Measurements from ENCODE around the gene NUAK1. TPM values are rescaled to one million over a fixed set of nuclear protein-coding genes. Genes with fewer than 3 reads are reported as not detected.
A peak's percentile ranks its signal among the peaks of the same experiment; 100 is the strongest.

The NUAK1 gene
- total RNA-seq, 1 experiment from 2014 or later: 7.9 TPM

DNA sequence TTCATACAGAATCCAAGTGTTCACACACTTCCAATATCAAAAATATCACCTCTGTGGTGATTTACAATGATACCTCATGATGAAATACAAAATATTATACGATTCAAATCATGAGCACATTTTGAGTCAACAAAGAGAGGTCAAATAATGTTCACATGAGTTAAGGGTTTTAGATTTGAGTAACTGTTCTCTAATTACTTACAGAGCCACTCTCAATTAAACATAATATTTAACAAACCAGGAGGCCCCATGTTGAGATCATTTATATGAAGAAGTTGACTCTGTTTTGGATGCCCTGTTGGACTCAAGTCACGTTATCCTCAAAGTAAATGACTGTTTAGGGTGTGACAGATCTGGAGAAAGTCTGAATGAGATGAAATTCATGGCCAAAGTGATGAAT lies 53.5 kb downstream of the NUAK1 start:
- no peaks in the 10 kb centered on the region for H3K9me2 ChIP-seq (ENCODE audit: insufficient read depth)
- peaks cover 4% of the 10 kb centered on the region; the same call in 1 of the 2 replicates for H3F3A ChIP-seq (ENCODE audit: insufficient read depth, low read depth)
- H2AFZ ChIP-seq: no peak overlapping the region
- H3K9me3 ChIP-seq (ENCODE audit: insufficient read depth, low read depth): no peaks in the 10 kb centered on the region
- H3K4me3 ChIP-seq: no peak overlapping the region
- ChIA-PET CTCF (no interaction called here), POLR2A (ENCODE audit: unreplicated experiment) (no interaction called here)
- no peaks in the 10 kb centered on the region for H3K27me3 ChIP-seq (ENCODE audit: insufficient read depth, low read depth)
- H3K27ac ChIP-seq: no peak overlapping the region
- H3K36me3 ChIP-seq (ENCODE audit: low read depth): peaks cover 16% of the 10 kb centered on the region
- peaks cover 4% of the 10 kb centered on the region; the same call in 1 of the 2 replicates for H4K20me1 ChIP-seq (ENCODE audit: insufficient read depth)
- TF ChIP-seq EZH2 (IDR thresholded peaks at IDR 0.05; ENCODE audit: low read depth): no peak
- TF ChIP-seq CTCF (conservative IDR thresholded peaks at IDR 0.05): no peak
- H3K4me2 ChIP-seq: no peak overlapping the region
- intact Hi-C loops (cut with micrococcal nuclease; ENCODE audit: unreplicated experiment): no loop called here
- H3K4me1 ChIP-seq (replicated peaks; ENCODE audit: insufficient read depth): no peaks in the 10 kb centered on the region
- BruUV-seq (replicated peaks): no TSS peak
- no peaks in the 10 kb centered on the region for H3K79me2 ChIP-seq (ENCODE audit: low read depth)
- DNase-seq: no peak

GRCh38 chr12:106084759-106085158 lies 54.0 kb downstream of the NUAK1 start:
- Histone ChIP-seq H3F3A (ENCODE audit: insufficient read depth, low read depth) (peaks cover 4% of the 10 kb centered on the region; the same call in 1 of the 2 replicates), H3K9me2 (ENCODE audit: insufficient read depth) (no peaks in the 10 kb centered on the region), H4K20me1 (ENCODE audit: insufficient read depth) (peaks cover 4% of the 10 kb centered on the region; the same call in 1 of the 2 replicates), H3K79me2 (ENCODE audit: low read depth) (no peaks in the 10 kb centered on the region), H2AFZ (no peak overlapping the region), H3K36me3 (ENCODE audit: low read depth) (peaks cover 16% of the 10 kb centered on the region), H3K9me3 (ENCODE audit: insufficient read depth, low read depth) (no peaks in the 10 kb centered on the region), H3K27me3 (ENCODE audit: insufficient read depth, low read depth) (no peaks in the 10 kb centered on the region), H3K4me2 (no peak overlapping the region), H3K4me3 (no peak overlapping the region), H3K27ac (no peak overlapping the region), H3K4me1 (replicated peaks; ENCODE audit: insufficient read depth) (no peaks in the 10 kb centered on the region)
- BruUV-seq (replicated peaks): no TSS peak
- no peak for DNase-seq
- TF ChIP-seq EZH2 (IDR thresholded peaks at IDR 0.05; ENCODE audit: low read depth): no peak
- no peak for TF ChIP-seq CTCF (conservative IDR thresholded peaks at IDR 0.05)
- intact Hi-C loops (cut with micrococcal nuclease; ENCODE audit: unreplicated experiment): no loop called here
- ChIA-PET POLR2A (ENCODE audit: unreplicated experiment) (no interaction called here), CTCF (no interaction called here)

GRCh38 chr12:106084014-106084671 lies 54.6 kb downstream of the NUAK1 start:
- no peak overlapping the region for H3K4me2 ChIP-seq
- H3K79me2 ChIP-seq (ENCODE audit: low read depth): no peaks in the 10 kb centered on the region
- no peak for TF ChIP-seq EZH2 (IDR thresholded peaks at IDR 0.05; ENCODE audit: low read depth)
- no peak for TF ChIP-seq CTCF (conservative IDR thresholded peaks at IDR 0.05)
- DNase-seq: peak in 1 of 2 experiments; percentile 10
- peaks cover 16% of the 10 kb centered on the region for H3K36me3 ChIP-seq (ENCODE audit: low read depth)
- peaks cover 4% of the 10 kb centered on the region; the same call in 1 of the 2 replicates for H4K20me1 ChIP-seq (ENCODE audit: insufficient read depth)
- POLR2A ChIA-PET (ENCODE audit: unreplicated experiment): no interaction called here
- H3K9me3 ChIP-seq (ENCODE audit: insufficient read depth, low read depth): no peaks in the 10 kb centered on the region
- H3K4me3 ChIP-seq: no peak overlapping the region
- no peaks in the 10 kb centered on the region for H3K27me3 ChIP-seq (ENCODE audit: insufficient read depth, low read depth)
- BruUV-seq (replicated peaks): no TSS peak
- H3K4me1 ChIP-seq (replicated peaks; ENCODE audit: insufficient read depth): no peaks in the 10 kb centered on the region
- no peak overlapping the region for H2AFZ ChIP-seq
- peaks cover 4% of the 10 kb centered on the region; the same call in 1 of the 2 replicates for H3F3A ChIP-seq (ENCODE audit: insufficient read depth, low read depth)
- H3K27ac ChIP-seq: no peak overlapping the region
- no peaks in the 10 kb centered on the region for H3K9me2 ChIP-seq (ENCODE audit: insufficient read depth)
- intact Hi-C loops (cut with micrococcal nuclease; ENCODE audit: unreplicated experiment): no loop called here
- CTCF ChIA-PET: no interaction called here
